ENCODE results near the gene DYNLT4. TPM values are rescaled to one million over a fixed set of nuclear protein-coding genes. Genes with fewer than 3 reads are reported as not detected.
"Not testable (repeated sequence)": the region's sequence is repeated elsewhere in the genome, so short reads cannot be mapped to it uniquely, and the experiment has no call there.

Gene DYNLT4
- total RNA-seq, 3 donors from 2014 or later = 0.80 to 2.0 (median 1.3) TPM

DNA sequence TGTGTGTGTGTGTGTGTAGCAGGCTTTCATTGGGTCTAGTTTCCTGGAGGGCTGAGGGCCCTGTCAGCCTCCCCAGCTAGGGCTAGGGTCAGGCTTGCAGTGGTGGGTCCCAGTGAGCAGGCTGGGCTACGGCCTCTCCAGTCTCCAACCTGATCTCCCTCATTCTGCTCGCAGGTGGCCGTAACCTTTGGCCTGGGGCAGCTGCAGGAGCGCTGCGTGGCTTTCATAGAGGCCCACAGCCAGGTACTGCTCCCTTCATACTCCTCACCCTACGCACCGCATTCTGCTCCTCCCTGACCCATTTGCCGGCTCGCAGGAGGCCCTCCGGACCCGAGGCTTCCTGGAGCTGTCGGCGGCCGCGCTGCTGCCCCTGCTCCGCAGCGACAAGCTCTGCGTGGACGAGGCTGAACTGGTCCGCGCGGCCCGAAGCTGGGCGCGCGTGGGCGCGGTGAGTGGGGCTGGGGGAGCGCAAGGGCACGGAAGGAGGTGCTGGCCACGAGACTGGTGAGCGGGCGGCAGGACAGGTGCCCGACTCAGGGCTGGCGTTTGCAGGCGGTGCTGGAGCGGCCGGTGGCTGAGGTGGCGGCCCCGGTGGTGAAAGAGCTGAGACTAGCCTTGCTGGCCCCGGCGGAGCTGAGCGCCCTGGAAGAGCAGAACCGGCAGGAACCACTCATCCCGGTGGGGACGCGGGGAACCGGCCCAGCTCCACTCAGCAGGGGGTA is 5.8 kb upstream of the DYNLT4 start:
- H3K4me1 ChIP-seq = peaks cover 17 to 27% of the 10 kb centered on the region in 2 donors
- no peaks in the 10 kb centered on the region for H3K9me3 ChIP-seq
- peak overlapping the region; percentile 35 to 72 (median 59) for H3K4me3 ChIP-seq
- no peaks in the 10 kb centered on the region for H3K36me3 ChIP-seq
- intact Hi-C loops (cut with DNase I; ENCODE audit: low total_unique reads) = no loop called here
- no peaks in the 10 kb centered on the region for H3K27me3 ChIP-seq
- DNase-seq (ENCODE audit: low spot score in 2 of 2) = peak in 1 of 2 donors; percentile 52
- TF ChIP-seq POLR2AphosphoS5 (IDR thresholded peaks at IDR 0.05) (no peak), POLR2A (IDR thresholded peaks at IDR 0.05) (no peak)
- TF ChIP-seq, protein P1, sequence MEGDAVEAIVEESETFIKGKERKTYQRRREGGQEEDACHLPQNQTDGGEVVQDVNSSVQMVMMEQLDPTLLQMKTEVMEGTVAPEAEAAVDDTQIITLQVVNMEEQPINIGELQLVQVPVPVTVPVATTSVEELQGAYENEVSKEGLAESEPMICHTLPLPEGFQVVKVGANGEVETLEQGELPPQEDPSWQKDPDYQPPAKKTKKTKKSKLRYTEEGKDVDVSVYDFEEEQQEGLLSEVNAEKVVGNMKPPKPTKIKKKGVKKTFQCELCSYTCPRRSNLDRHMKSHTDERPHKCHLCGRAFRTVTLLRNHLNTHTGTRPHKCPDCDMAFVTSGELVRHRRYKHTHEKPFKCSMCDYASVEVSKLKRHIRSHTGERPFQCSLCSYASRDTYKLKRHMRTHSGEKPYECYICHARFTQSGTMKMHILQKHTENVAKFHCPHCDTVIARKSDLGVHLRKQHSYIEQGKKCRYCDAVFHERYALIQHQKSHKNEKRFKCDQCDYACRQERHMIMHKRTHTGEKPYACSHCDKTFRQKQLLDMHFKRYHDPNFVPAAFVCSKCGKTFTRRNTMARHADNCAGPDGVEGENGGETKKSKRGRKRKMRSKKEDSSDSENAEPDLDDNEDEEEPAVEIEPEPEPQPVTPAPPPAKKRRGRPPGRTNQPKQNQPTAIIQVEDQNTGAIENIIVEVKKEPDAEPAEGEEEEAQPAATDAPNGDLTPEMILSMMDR (IDR thresholded peaks at IDR 0.05) = no peak
- peak overlapping the region; percentile 88 to 100 for H3K27ac ChIP-seq

DNA sequence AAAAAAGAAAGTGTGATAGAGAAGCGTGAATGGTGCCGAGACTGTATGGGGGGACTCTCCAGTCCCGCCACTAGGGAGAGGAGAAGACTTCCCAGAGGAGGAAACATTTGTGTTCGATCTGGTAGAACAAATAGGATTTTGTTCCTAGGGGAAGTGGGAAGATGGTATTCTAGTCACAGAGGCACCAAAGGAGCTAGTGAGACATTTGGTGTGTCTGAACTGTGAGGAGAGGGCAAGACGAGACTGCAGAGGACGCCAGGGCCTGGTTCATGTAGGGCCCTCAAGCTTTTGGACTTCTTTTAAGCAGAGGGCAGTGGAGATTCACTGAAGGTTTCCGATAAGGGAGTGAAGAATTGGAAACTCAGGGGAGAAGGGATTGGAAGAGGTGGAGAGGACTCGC is 4.1 kb upstream of the DYNLT4 start:
- peak overlapping the region; percentile 100 for H3K27ac ChIP-seq
- TF ChIP-seq POLR2AphosphoS5 (IDR thresholded peaks at IDR 0.05) = no peak
- TF ChIP-seq, protein P1 (IDR thresholded peaks at IDR 0.05) = no peak
- TF ChIP-seq POLR2A (IDR thresholded peaks at IDR 0.05) = no peak
- H3K36me3 ChIP-seq = no peaks in the 10 kb centered on the region
- H3K9me3 ChIP-seq = no peaks in the 10 kb centered on the region
- DNase-seq (ENCODE audit: low spot score in 2 of 2) = peak in 1 of 2 donors; percentile 7
- intact Hi-C loops (cut with DNase I; ENCODE audit: low total_unique reads) = no loop called here
- H3K4me3 ChIP-seq = no peak overlapping the region
- no peaks in the 10 kb centered on the region for H3K27me3 ChIP-seq
- peaks cover 26 to 43% of the 10 kb centered on the region in 2 donors for H3K4me1 ChIP-seq

GRCh38 chr1:44810762-44811105 is 3.6 kb upstream of the DYNLT4 start:
- peak in 1 of 2 donors; percentile 19 for DNase-seq (ENCODE audit: low spot score in 2 of 2)
- Histone ChIP-seq H3K4me3 (peak overlapping the region in 1 of 3 donors; percentile 41), H3K27ac (peak overlapping the region; percentile 100), H3K4me1 (peaks cover 30 to 43% of the 10 kb centered on the region in 2 donors)
- H3K36me3 ChIP-seq; H3K9me3 ChIP-seq; intact Hi-C loops (cut with DNase I; ENCODE audit: low total_unique reads); H3K27me3 ChIP-seq: not testable (repeated sequence)

DNA sequence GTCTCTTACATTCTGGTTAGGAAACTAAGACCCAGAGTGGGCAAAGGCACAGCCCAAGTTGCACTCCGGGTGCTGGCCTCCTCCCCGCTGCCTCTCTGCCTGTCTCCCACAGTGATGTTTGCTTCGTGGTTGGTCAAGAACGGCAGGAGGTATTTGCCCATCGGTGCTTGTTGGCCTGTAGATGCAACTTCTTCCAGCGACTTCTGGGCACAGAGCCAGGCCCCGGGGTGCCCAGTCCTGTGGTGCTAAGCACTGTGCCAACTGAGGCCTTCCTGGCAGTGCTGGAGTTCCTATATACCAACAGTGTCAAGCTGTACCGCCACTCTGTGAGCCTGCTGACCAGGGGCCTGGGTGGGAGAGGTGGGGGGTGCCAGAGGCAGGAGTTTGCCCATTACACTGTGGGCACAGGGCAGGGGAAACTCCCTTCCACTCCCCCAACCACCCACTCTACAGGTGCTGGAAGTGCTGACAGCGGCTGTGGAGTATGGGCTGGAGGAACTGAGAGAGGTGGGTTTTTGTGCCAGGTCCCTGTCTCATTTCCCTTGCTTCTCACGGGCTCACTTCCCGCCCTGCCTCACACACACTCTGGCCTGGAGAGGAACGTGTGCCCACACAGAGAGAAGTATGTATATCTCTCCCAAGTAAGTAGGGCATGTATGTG is 3.1 kb upstream of the DYNLT4 start:
- DNase-seq (ENCODE audit: low spot score in 2 of 2) = peak; percentile 91 to 96
- peak overlapping the region; percentile 100 for H3K27ac ChIP-seq
- no peaks in the 10 kb centered on the region for H3K36me3 ChIP-seq
- peak overlapping the region in 1 of 3 donors; percentile 41 for H3K4me3 ChIP-seq
- H3K9me3 ChIP-seq = no peaks in the 10 kb centered on the region
- H3K27me3 ChIP-seq = no peaks in the 10 kb centered on the region
- TF ChIP-seq POLR2A (IDR thresholded peaks at IDR 0.05) (no peak), POLR2AphosphoS5 (IDR thresholded peaks at IDR 0.05) (peak in 2 of 3 donors; percentile 32)
- peaks cover 30 to 43% of the 10 kb centered on the region in 2 donors for H3K4me1 ChIP-seq
- intact Hi-C loops (cut with DNase I; ENCODE audit: low total_unique reads) = no loop called here

- H3K4me3 ChIP-seq = peak overlapping the region; percentile 28 to 41 (median 34)
- no peak for TF ChIP-seq POLR2A (IDR thresholded peaks at IDR 0.05)
- TF ChIP-seq POLR2AphosphoS5 (IDR thresholded peaks at IDR 0.05) = peak in 1 of 3 donors; percentile 59
- TF ChIP-seq, protein P1 (IDR thresholded peaks at IDR 0.05) = no peak
- H3K4me1 ChIP-seq = peaks cover 30 to 43% of the 10 kb centered on the region in 2 donors
- no peaks in the 10 kb centered on the region for H3K27me3 ChIP-seq
- peak overlapping the region; percentile 100 for H3K27ac ChIP-seq
- H3K36me3 ChIP-seq = no peaks in the 10 kb centered on the region
- H3K9me3 ChIP-seq = no peaks in the 10 kb centered on the region
- peak in 1 of 2 donors; percentile 39 for DNase-seq (ENCODE audit: low spot score in 2 of 2)
- intact Hi-C loops (cut with DNase I; ENCODE audit: low total_unique reads) = no loop called here
Measured at GRCh38 chr1:44808938-44809917, 2.1 kb upstream of the DYNLT4 start.
